Stimulated activated CD4-positive, alpha-beta T cell treated with anti-CD3 and anti-CD28 coated beads, Interleukin-12 subunit alpha, Interleukin-12 subunit beta, amount 100 ng/mL, for 24 hours (primary cell): ENCODE results near the gene MAST3.
"Not testable (repeated sequence)": the region's sequence is repeated elsewhere in the genome, so short reads cannot be mapped to it uniquely, and the experiment has no call there.

ENCODE experiments used
- DNase-seq, 2 experiments: peaks; one replicate each; pipeline ENCODE4 v3.0.0-alpha.2; 2020; ENCODE audit warnings: low read depth in 2 of 2

Gene MAST3

DNA sequence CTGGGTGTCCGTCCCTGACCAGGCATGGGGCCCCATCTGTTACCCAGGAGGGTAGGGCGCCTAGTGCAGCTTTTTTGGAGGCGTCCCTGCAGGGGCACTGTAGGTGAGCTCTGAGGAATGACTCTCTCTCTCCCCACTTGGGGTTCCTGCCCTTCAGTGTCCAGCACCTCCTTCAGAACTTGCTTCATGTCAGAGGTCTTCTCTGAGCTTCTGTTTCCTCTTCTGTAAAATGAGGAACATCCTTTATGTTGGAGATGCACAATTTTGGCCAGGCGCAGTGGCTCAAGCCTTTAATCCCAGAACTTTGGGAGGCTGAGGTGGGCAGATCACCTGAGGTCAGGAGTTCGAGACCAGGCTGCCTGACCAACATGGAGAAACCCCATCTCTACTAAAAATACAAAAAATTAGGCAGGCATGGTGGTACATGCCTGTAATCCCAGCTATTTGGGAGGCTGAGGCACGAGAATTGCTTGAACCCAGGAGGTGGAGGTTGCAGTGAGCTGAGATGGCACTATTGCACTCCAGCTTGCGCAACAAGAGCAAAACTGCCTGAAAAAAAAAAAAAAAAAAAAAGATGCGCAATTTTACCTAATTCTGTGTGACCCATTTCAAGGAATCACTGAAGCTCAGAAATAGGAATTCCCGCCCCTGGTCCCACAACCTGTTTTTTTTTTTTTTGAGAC is 40.2 kb downstream of the MAST3 start:
- DNase-seq, result no peak

DNA sequence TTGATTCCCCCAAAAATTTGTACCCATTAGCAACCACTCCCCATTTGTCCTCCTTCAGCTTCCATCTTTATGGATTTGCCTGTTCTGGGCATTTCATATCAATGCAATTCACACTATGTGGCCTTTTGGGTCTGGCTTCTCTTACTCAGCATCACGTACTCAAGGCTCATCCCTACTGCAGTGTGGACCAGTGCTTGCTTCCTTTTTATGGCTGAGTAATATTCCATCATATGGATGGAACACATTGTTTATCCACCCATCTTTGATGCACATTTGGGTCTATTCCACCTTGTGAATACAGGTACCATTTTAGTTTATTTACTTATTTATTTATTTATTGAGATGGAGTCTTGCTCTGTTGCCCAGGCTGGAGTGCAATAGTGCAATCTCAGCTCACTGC is 42.9 kb downstream of the MAST3 start:
- DNase-seq, result no peak

GRCh38 chr19:18141031-18141430 is 43.5 kb downstream of the MAST3 start:
- DNase-seq, result no peak

DNA sequence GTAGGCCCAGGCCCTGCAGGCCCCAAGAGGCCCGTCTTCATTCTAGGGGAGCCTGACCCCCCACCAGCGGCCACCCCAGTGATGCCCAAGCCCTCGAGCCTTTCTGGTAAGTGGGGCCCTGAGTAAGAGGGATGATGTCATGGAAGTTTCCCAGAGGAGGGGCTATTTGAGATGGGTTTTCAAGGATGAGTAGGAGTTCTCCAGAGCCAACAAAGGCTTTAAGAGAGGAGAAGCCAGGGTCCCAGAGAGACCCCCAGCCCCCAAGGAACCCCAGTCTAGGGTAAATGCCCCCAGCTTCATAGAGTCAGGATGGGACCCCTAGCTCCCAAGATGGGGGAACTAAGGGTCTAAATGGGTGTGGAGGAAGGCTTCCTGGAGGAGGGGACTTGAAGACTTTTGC is 46.3 kb downstream of the MAST3 start:
- DNase-seq, result no peak

DNA sequence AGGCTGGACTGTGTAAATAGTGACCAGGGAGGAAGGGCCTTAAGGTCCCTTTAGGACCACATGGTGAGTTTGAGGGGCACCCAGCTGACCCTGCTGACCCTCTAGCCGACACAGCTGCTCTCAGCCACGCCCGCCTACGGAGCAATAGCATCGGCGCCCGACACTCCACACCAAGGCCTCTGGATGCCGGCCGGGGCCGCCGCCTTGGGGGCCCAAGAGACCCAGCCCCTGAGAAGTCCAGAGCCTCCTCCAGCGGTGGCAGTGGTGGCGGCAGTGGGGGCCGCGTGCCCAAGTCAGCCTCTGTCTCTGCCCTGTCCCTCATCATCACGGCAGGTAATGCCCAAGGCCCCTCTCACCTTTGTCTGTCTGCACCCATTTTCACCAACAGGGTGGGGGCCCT is 46.8 kb downstream of the MAST3 start:
- no peak for DNase-seq

DNA sequence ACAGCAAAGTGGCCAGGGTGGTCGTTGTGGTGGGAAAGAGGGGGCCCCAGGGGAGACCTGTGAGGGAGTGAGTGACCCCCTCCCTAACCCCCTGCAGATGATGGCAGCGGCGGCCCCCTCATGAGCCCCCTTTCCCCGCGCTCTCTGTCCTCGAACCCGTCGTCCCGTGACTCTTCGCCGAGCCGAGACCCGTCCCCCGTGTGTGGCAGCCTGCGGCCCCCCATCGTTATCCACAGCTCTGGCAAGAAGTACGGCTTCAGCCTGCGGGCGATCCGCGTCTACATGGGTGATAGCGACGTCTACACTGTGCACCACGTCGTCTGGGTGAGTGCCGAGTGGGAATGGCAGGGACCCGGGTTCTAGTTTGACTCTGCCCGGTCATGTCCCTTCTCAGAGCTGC is 47.3 kb downstream of the MAST3 start:
- no peak for DNase-seq

DNA sequence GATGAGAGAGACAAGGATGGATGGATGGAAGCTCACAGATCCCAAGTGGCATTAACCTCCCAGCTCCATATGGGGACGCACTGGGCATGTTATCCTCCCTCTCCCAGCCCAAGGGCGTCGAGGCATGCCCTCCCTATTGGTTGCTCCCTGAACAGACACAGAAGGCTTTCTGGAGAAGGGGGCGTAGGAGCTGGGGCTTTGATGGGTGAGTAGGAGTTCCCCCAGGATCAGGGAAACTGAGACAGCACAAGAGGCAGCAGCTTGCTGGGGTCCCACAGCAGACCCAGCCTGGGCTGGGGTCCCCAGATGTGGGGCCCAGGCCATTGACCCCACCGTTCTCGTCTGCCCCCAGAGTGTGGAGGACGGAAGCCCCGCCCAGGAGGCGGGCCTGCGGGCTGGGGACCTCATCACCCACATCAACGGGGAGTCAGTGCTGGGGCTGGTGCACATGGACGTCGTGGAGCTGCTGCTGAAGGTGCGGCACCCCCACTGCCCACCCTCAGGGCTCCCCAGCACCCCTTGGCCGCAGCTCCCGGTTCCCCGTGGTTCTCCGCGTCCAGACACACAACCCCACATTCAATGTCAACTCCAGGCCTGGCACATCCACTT is 47.9 kb downstream of the MAST3 start:
- no peak for DNase-seq

DNA sequence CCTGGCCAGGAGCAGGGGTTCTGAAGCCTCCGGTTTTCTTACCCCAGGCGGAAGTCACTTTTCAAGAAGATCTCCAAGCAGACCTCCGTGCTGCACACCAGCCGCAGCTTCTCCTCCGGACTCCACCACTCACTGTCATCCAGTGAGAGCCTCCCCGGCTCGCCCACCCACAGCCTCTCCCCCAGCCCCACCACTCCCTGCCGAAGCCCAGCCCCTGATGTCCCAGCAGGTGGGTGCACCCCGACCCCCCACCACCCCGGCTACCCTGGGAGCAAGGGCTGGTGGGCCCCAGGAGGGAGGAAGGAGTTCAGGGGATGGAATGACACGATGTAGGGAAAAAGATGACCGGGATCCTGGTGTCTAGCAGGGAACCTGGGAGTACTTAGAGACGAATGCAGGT is 49.8 kb downstream of the MAST3 start:
- no peak for DNase-seq

GRCh38 chr19:18149596-18149975 is 52.0 kb downstream of the MAST3 start:
- DNase-seq, result no peak

- DNase-seq, result no peak
These were observed 53.4 kb downstream of the MAST3 start for GRCh38 chr19:18150776-18151624.

DNA sequence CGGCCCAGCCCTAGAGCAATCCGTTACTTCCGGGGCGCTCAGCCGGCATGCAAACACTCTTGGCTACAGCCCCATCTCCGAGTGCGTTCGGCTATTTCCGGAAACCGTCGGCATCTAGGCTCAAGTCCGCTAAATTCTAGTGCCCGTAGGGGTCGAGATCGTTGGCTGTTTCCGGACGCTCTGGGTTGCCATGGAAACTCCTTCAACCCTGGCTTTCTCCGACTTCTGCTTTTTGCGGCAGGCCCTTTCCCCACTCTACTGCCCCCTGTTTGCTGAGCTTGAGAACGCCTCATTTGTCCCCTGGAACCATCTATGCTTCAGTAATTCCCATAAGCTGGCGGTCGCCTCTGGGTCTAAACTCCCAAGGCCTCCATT is 54.9 kb downstream of the MAST3 start:
- DNase-seq, result peak; percentile 93 to 99

DNA sequence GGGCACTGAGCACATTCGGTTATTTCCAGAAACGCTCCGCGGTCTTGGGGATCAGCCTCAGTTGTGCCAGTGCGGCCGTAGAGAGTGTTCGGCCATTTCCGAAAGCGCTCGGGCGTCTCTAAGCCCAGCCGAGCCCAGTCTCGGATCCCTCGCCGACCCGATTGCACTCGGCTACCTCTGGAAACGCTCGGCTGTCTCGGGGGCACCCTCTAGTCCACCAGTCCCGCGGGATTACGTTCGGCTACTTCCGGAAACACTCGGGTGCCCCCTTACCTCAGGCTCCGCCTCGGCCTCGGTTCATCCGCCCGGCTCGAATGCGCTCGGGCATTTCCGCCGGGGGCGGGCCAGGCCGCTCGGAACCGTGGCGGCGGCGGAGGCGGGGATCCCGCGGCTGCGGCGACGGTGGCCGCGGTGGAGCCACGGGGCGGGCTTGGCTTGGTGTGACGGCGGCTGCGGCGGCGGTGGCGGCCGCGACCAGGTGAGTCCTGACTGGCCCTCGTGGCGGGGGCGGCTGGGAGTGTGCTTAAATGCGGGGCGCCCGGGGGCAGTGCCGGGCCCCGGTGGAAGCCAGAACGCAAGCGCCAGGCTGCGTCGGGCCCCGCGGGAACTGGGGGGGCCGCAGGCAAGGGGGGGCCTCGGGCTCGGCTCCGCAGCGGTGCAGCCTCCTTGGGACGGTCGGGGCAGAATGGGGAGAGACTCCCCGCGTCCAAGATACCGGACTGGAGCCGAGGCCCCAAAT is 55.4 kb downstream of the MAST3 start, which contains the start of gene PIK3R2:
TSS of gene PIK3R2 (plus strand) at position 347 of the 739 bp plus-strand sequence. CDS start 2,717 bp downstream, outside the sequence.
- peak; percentile 99 to 100 for DNase-seq

DNA sequence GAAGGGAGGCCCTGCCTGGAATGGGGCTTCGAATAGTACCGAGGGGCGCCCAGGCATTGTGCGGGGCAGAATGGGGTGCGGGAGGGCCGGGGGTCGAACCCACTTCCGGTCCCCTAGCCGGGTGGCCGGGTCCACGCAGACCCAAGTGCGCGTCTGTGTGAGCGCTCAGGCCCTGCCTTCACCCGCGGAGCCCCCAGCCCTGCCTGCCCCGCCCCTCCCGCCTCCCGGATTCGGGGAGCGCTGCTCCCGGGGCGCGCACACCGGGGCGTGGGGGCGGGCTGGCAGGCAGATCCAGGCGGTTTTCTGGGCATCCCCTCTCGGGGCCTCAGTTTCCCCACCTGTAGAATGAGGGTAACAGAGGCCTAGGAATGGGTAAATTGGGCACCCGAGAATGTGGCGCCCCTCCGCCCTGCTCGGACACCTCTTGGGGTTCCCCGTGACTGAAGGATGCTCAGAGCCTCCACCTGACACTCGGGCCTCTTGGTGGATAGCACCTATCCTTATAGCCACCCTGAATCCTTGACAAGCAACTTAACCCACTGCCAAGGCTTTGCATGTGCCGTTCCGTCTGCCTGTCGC is 56.1 kb downstream of the MAST3 start:
- peak in 1 of 2 experiments; percentile 30 for DNase-seq

- DNase-seq, result no peak
These were observed 57.8 kb downstream of the MAST3 start for GRCh38 chr19:18155095-18156087.

- no peak for DNase-seq
These were observed 58.7 kb downstream of the MAST3 start for GRCh38 chr19:18156268-18156667.

- DNase-seq, result no peak
These were observed 59.4 kb downstream of the MAST3 start for GRCh38 chr19:18156841-18157464.

DNA sequence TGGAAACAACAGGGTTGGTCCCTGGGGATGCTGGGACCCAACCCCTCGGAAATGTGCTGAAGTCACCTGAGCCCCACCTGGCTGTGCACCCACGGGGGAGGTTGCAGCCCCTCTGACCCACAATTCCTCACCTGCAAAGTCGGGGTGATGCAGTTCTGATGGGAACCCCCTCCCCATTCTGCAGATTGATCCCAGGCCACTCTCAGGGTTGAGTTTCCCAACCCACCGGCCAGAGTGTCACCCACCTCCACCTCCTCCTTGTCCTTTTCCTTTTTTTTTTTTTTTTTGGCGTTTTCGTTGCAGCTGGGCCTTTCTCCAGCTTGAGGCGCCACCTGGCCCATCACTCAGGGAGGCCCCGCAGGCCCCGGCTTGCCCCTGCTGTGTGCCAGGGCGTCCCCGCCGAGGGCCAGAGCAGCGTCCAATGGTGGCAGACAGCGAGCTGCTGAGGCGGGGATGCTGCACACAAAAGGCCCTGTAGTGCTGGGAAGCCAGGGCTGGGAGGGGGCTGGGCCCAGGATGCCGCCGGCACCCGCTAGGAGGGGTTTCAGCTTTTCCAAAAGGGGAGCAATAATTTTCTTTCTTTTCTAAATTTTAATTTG is 60.0 kb downstream of the MAST3 start:
- DNase-seq, result no peak

GRCh38 chr19:18158467-18158866 is 60.9 kb downstream of the MAST3 start:
- no peak for DNase-seq

DNA sequence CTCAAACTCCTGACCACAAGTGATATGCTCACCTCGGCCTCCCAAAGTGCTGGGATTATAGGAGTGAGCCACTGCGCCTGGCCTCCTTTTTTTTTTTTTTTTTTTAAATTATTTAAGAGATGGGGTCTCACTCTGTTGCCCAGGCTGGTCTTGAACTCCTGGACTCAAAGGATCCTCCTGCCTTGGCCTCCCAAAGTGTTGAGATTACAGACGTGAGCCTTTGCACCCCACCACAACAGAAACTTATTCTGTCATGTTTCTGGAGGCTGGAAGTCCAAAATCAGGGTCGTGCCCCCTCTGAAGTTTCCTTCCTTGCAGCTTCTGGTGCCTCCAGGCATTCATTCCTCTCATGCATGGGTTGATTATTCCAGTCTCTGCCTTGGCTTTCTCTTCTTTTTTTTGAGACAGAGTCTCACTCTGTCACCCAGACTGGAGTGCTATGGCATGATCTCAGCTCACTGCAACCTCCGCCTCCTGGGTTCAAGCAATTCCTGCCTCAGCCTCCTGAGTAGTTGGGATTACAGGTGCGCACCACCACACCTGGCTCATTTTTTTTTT is 61.6 kb downstream of the MAST3 start:
- not testable (repeated sequence) for DNase-seq
